NCI-H128 (cell line): ENCODE measurements around the gene PILRA.
"Not testable (repeated sequence)": the region's sequence is repeated elsewhere in the genome, so short reads cannot be mapped to it uniquely, and the experiment has no call there.

Experiments used
- DNase-seq: peaks from one replicate; lab custom pipeline; 2025; ENCODE audit not compliant: unreplicated experiment; lab: John Stamatoyannopoulos, UW

PILRA gene

DNA sequence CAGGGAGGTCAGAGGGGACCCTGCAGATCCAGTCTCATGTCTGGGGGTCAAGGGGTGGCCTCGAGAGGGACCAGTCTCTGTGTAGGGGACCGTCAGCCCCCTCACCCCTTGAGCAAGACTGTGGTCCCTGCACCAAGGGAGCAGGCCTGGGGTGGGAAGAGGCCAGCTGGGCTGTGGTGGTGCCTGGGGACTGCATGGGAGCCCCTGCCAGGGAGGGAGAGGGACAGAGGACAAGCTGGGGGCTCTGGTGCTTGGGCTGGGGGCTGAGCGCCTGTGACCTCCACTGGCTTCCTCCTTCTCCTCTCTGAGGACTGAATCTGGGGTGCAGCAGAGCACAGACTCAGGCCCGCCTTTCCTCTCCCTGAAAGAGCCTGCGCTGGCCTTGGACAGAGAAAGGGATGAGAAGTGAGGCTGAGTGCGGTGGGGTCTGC lies 16.1 kb upstream of the PILRA start:
- no peak for DNase-seq

DNA sequence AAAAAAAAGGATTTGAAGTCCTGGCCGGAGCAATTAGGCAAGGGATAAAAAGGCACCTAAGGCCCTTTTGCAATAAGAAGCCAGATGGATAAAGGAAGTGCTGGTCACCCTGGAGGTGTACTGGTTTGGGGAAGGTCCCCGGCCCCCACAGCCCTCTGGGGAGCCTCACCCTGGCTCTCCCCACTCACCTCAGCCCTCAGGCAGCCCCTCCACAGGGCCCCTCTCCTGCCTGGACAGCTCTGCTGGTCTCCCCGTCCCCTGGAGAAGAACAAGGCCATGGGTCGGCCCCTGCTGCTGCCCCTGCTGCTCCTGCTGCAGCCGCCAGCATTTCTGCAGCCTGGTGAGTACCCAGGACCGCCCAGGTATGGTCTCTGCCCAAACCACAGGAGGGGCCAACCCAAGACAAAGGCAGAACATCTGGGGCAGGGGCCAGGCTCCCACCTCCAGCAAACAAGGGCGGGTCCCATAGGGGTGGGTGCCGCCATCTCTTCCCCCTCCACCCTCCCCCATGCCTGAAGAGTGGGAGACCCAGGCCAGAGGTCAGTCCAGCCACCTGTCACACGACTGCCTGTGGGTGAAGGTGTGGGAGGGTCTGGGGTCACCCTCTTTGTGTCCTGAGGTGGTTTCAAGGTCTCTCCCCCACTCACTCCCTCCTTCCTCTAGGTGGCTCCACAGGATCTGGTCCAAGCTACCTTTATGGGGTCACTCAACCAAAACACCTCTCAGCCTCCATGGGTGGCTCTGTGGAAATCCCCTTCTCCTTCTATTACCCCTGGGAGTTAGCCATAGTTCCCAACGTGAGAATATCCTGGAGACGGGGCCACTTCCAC lies 15.0 kb upstream of the PILRA start, which contains the start of gene PILRB:
Gene PILRB, plus strand, starts transcription at position 91 of the 830 bp plus-strand sequence. Its CDS starts 186 bp downstream, at position 277.
- no peak for DNase-seq

GRCh38 chr7:100358857-100359212 lies 14.5 kb upstream of the PILRA start:
- DNase-seq, result no peak

- DNase-seq, result no peak
Observed at GRCh38 chr7:100360135-100360854, 13.0 kb upstream of the PILRA start.

GRCh38 chr7:100363098-100363497 lies 10.2 kb upstream of the PILRA start:
- DNase-seq, result no peak

DNA sequence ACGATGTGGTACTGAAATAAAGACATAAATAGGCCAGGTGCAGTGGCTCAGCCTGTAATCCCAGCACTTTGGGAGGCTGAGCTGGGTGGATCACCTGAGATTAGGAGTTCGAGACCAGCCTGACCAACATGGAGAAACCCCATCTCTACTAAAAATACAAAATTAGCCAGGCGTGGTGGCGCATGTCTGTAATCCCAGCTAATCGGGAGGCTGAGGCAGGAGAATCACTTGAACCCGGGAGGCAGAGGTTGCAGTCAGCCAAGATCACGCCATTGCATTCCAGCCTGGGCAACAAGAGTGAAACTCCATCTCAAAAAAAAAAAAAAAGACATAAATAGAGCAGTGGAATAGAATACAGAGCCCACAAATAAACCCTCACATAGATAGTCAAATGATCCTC lies 9.5 kb upstream of the PILRA start:
- DNase-seq, result not testable (repeated sequence)

DNA sequence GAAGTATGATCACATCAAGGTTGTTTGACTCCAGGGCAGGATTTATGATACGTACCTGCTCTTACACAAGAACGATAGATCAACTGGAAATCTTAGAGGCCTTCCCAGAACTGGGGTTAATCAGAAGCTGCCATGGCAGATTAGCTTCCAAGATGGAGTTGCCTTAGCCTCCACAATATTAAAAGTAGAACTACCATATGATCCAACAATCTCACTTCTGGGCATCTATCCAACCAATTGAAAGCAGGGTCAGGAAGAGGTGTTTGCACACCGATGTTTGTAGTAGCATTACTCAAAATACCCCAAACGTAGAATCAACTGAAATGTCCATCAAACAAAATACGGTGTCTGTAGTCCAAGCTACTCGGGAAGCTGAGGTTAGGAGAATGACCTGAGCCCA lies 8.8 kb upstream of the PILRA start:
- DNase-seq, result no peak

GRCh38 chr7:100365998-100366367 lies 7.3 kb upstream of the PILRA start:
- DNase-seq, result not testable (repeated sequence)

DNA sequence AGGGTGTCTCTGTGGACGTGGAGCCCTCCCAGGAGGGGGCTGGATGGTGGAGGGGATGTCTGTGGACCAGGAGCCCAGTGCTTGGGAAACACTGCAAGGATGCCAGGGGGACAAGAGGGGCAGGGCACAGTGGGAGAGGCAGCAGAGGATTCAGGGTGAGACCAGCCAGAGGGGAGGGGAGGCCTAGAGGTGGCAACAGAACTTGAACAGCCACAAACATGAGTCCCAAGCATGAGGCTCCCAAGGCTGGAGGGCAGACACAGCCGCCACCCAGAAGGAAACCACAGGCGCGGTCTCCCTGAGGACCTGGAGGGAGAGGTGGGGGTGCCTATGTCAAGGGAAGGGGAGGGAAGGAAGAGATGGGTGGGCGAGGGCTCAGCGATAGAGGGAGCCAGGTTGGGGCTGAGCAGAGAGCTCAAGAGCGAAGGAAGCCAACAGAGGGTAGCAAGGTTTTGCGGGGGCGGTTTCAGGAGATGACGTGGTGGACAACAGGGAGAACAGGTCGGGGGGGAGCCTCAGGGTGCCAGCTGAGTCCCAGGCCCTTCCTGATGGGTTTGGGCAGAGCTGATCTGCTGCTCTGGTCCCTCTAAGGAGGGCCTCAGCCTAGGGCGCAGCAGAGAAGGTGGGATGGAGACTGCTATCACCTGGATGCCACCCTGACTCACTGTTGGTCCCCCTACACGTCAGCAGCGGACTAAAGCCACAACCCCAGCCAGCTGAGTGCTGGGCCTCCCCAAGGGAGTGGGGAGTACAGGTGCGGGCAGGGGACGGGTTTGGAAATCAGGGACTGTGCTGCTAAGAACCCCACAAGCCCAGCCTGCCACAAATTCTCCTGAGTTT lies 6.7 kb upstream of the PILRA start:
- DNase-seq, result no peak

DNA sequence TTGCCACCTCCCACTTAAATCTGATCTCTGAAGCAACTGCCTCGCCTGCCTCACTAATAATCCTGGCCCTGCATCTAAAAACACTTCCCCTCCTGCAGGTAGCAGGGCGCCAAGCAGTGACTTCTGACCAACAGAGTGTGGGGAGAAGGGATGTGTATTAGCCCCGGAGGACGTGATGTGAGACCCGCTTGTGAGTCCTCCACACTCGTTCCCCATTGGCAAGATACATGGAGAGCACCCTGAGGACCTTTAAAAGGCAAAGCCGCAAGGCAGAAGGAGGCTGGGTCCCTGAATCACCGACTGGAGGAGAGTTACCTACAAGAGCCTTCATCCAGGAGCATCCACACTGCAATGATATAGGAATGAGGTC lies 6.1 kb upstream of the PILRA start:
- no peak for DNase-seq

DNA sequence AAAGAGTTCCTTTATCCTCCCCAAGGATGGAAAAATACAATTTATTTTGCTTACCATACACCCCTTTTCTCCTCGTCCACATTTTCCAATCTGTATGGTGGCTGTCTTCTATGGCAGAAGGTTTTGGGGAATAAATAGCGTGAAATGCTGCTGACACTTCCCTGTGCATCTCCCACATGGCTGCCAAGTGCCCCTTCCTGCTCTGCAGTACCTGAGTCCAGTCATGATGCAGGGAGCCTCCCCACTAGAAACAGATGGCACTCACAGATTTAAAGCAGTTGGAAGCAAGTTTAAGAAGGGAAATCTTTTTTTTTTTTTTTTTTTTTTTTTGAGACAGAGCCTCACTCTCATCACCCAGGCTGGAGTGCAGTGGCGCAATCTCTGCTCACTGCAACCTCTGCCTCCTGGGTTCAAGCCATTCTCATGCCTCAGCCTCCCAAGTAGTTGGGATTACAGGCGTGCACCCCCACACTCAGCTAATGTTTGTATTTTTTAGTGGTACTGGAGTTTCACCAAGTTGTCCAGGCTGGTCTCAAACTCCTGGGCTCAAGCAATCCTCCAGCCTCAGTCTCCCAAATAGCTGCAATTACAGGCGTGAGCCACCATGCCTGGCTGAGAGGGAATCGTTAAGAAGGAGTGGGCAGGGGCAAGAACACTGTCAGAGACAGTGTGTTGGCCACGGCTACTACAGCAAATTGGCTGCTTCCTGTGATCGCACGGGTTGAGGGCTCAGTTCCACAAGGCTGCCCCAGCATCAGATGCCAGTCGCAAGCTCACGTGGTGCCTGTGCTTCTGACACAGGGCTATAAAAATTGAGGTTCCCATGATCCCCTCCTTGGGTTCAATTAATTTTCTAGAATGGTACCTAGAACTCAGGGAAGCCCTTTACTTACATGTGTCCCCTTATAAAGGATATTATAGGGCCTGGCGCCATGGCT lies 5.3 kb upstream of the PILRA start:
- no peak for DNase-seq

DNA sequence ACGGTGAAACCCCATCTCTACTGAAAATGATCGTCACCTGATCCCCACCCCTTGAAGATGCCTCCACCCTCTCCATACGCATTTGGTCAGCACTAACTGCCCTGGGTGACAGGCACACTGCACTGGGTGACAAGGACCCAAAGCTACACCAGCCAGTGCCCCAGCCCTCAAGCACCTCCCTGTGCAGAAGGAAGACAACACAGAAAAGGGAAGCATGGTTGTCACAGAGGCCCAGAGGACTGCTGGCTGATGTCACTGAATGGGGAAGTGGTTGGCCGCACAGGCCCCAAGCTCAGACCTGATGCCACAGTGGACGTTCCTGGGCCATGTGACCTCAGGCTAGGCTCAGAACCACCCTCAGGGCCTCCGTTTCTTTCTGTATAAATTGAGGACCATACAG lies 4.2 kb upstream of the PILRA start:
- DNase-seq, result no peak

DNA sequence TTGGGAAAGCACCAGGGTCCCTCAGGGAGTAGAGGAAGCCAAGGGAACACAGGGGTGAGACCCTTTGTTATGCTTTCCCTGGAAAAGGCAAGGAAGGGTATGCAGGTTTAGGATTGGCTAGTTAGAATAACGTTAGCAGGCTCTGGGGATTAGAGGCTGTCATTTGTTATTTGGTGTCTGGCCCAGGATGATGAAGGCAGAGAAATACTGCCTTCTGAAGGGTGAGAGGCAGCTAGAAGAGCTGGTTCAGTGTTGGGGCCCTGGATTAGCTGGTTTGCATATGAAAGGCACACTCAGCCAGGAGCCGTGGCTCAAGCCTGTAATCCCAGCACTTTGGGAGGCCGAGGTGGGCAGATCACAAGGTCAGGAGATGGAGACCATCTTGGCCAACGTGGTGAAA lies 3.0 kb upstream of the PILRA start:
- DNase-seq, result no peak

- no peak for DNase-seq
Observed at GRCh38 chr7:100370746-100371145, 2.5 kb upstream of the PILRA start.

GRCh38 chr7:100371561-100372171 lies 1.6 kb upstream of the PILRA start:
- no peak for DNase-seq

- no peak for DNase-seq
Observed at GRCh38 chr7:100372256-100372655, 1.0 kb upstream of the PILRA start.

DNA sequence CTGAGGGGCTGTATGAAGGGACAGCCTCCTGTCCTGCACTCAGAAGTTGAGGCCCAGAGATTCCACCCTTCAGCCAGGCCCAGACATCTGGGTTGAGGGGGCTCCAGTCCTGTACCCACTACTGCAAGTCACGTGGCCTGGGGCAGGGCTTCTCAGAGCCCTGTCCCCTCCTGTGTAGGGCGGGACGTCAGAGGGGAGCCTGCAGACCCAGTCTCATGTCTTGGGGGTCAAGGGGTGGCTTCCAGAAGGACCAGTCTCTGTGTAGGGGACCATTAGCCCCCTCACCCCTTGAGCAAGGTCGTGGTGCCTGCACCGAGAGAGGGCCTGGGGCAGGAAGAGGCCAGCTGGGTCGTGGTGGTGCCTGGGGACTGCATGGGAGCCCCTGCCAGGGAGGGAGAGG lies 593 bp upstream of the PILRA start:
- DNase-seq, result no peak

- DNase-seq, result not testable (repeated sequence)
Observed at GRCh38 chr7:100373870-100374598, 747 bp downstream of the PILRA start.

DNA sequence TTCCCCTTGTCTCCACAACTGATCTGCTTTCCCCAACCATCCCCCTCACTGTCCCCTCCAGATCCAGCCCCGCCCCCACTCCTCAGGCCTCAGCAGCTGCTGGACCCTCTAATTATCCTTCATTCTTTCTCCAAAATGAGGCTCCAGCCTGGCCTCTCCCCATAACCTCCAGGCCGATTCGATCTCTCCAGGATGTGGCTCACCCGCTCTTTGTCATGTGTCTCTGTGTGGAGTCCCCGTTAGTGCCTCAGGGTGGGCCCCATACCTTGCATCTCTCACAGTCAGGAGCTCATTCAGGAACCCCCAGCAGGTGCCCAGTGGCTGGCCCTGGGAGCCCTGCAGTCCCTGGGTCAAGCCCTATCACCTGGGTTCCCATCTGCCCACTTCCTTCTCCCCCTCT lies 1.3 kb downstream of the PILRA start:
- DNase-seq, result no peak
